Activated CD4-positive, alpha-beta T cell treated with anti-CD3 and anti-CD28 coated beads for 36 hours (primary cell): ENCODE data around the gene PPIH. TPM values are rescaled to one million over a fixed set of nuclear protein-coding genes. Genes with fewer than 3 reads are reported as not detected.
"Not testable (repeated sequence)": the region's sequence is repeated elsewhere in the genome, so short reads cannot be mapped to it uniquely, and the experiment has no call there.

Experiments
- ATAC-seq: fragments of 200-7000 bp; cut with Tn5 transposase; one replicate; pipeline ENCODE4 v1.10.0; 2021; ENCODE audit warnings: mild to moderate bottlenecking, moderate library complexity
- CTCF ChIA-PET: fragments of 350-600 bp; sonication (Branson Sonifier 250); formaldehyde crosslinking; loops from one replicate; lab custom pipeline; 2021; ENCODE audit warnings: antibody characterized with exemption; lab: Charles Lee
- POLR2A ChIA-PET: fragments of 350-600 bp; sonication (Branson Sonifier 250); formaldehyde crosslinking; loops from one replicate; lab custom pipeline; 2021; ENCODE audit warnings: antibody characterized with exemption, inconsistent platforms; lab: Charles Lee
- DNase-seq: peaks from one replicate; pipeline ENCODE4 v3.0.0-alpha.2; 2020
- H3K27ac Mint-ChIP-seq: one replicate; pipeline ENCODE4 v1.8.0; 2021; ENCODE audit warnings: mixed read lengths
- H3K27me3 Mint-ChIP-seq: one replicate; pipeline ENCODE4 v1.8.0; 2021; ENCODE audit warnings: mixed read lengths
- H3K36me3 Mint-ChIP-seq: one replicate; pipeline ENCODE4 v1.8.0; 2021; ENCODE audit warnings: low read depth, mixed read lengths
- H3K4me1 Mint-ChIP-seq: one replicate; pipeline ENCODE4 v1.8.0; 2021; ENCODE audit warnings: mixed read lengths
- H3K4me3 Mint-ChIP-seq: one replicate; pipeline ENCODE4 v1.8.0; 2021; ENCODE audit warnings: mild to moderate bottlenecking, moderate library complexity, mixed read lengths
- H3K9me3 Mint-ChIP-seq: one replicate; pipeline ENCODE4 v1.8.0; 2021; ENCODE audit warnings: low read depth, mixed read lengths
- intact Hi-C, 2 experiments: fragments of 100-400 bp; cut with DNase I in 1 of 2; cut with micrococcal nuclease in 1 of 2; formaldehyde crosslinking; loops; one replicate each; pipeline versions ENCODE4 v1.14.2 to v1.15.1; 2022 to 2024; cut with DNase I, micrococcal nuclease
- total RNA-seq, 2 experiments: library from RNA; stranded (reverse); gene quantifications; one replicate each; pipeline ENCODE4 v1.2.3, GENCODE V29; 2021

PPIH gene
- total RNA-seq, 2 experiments from 2014 or later, result 111 to 114 TPM

- peak overlapping the region; percentile 85 for H3K4me3 Mint-ChIP-seq
- ChIA-PET CTCF (interaction anchor here (0.9 to 2.0 kb wide), 7 partner anchors 8 to 84 kb away, joined by 3 to 5 read pairs (median 3); partner anchors contain the start of genes P3H1 and PPIH), POLR2A (interaction anchor here (0.6 to 4.3 kb wide), 10 partner anchors 10 to 712 kb away, joined by 3 to 21 read pairs (median 4); partner anchors contain the start of genes C1orf50, P3H1 and PPIH)
- peaks cover 45% of the 10 kb centered on the region for H3K4me1 Mint-ChIP-seq
- H3K27me3 Mint-ChIP-seq, DNase-seq, H3K9me3 Mint-ChIP-seq: not testable (repeated sequence)
- ATAC-seq, result peak; percentile 5
- peak overlapping the region; percentile 97 for H3K27ac Mint-ChIP-seq
- intact Hi-C loops, result loop anchor here (1.0 to 10.0 kb wide), 15 partner anchors 24 to 1018 kb away; partner anchors contain the start of genes FOXJ3 (in 2 of the 2), PPCS (in 2 of the 2), ZMYND12 (in 2 of the 2) and C1orf50 (in 1 of the 2)
- H3K36me3 Mint-ChIP-seq, result peaks cover 39% of the 10 kb centered on the region
Observed at GRCh38 chr1:42682484-42682738, 24.2 kb downstream of the PPIH start.

GRCh38 chr1:42682739-42683531 is 24.7 kb downstream of the PPIH start:
- peak; percentile 12 for ATAC-seq
- Mint-ChIP-seq H3K36me3 (peaks cover 45% of the 10 kb centered on the region), H3K27ac (peak overlapping the region; percentile 89), H3K9me3 (no peaks in the 10 kb centered on the region), H3K4me1 (peaks cover 50% of the 10 kb centered on the region), H3K4me3 (peak overlapping the region; percentile 93), H3K27me3 (no peaks in the 10 kb centered on the region)
- ChIA-PET POLR2A (interaction anchor here (0.6 to 4.3 kb wide), 12 partner anchors 10 to 712 kb away, joined by 3 to 21 read pairs (median 4); partner anchors contain the start of genes C1orf50, P3H1 and PPIH), CTCF (interaction anchor here (0.6 to 2.0 kb wide), 10 partner anchors 8 to 107 kb away, joined by 3 to 7 read pairs (median 3); partner anchors contain the start of genes P3H1 and PPIH)
- intact Hi-C loops, result loop anchor here (1.0 to 10.0 kb wide), 15 partner anchors 25 to 1018 kb away; partner anchors contain the start of genes FOXJ3 (in 2 of the 2), PPCS (in 2 of the 2), PPIH (in 2 of the 2) and ZMYND12 (in 2 of the 2)
- peak; percentile 77 for DNase-seq

- H3K27ac Mint-ChIP-seq, result peak overlapping the region; percentile 64
- peaks cover 48% of the 10 kb centered on the region for H3K36me3 Mint-ChIP-seq
- H3K4me1 Mint-ChIP-seq, result peaks cover 60% of the 10 kb centered on the region
- ATAC-seq (no peak), DNase-seq (peak; percentile 38)
- ChIA-PET POLR2A (interaction anchor here (4.3 kb wide), 1 partner anchor 26 kb away, joined by 21 read pairs; the partner anchor contains the start of gene PPIH), CTCF (interaction anchor here (1.3 to 1.9 kb wide), 2 partner anchors 8 to 106 kb away, joined by 3 to 7 read pairs; no protein-coding TSS in a partner anchor)
- H3K4me3 Mint-ChIP-seq, result peak overlapping the region; percentile 93
- no peaks in the 10 kb centered on the region for H3K9me3 Mint-ChIP-seq
- H3K27me3 Mint-ChIP-seq, result no peaks in the 10 kb centered on the region
- intact Hi-C loops, result loop anchor here (5.0 to 10.0 kb wide), 3 partner anchors 349 to 1019 kb away; partner anchors contain the start of genes ELOVL1 (in 1 of the 2) and FOXJ3 (in 1 of the 2)
Observed at GRCh38 chr1:42684139-42684538, 25.9 kb downstream of the PPIH start.

GRCh38 chr1:42686418-42686817 is 28.2 kb downstream of the PPIH start:
- DNase-seq (no peak), ATAC-seq (no peak)
- Mint-ChIP-seq H3K4me1 (peaks cover 69% of the 10 kb centered on the region), H3K27me3 (no peaks in the 10 kb centered on the region), H3K36me3 (peaks cover 51% of the 10 kb centered on the region), H3K9me3 (no peaks in the 10 kb centered on the region), H3K27ac (peak overlapping the region; percentile 43), H3K4me3 (peak overlapping the region; percentile 44)
- ChIA-PET CTCF (interaction anchor here (1.1 kb wide), 1 partner anchor 14 kb away, joined by 3 read pairs; no protein-coding TSS in a partner anchor), POLR2A (interaction anchor here (0.6 to 0.7 kb wide), 2 partner anchors 43 to 80 kb away, joined by 4 to 5 read pairs; partner anchors contain the start of genes C1orf50 and P3H1)
- intact Hi-C loops, result loop anchor here (10.0 kb wide), 2 partner anchors 352 to 1022 kb away; partner anchors contain the start of gene FOXJ3 (in 1 of the 2)

GRCh38 chr1:42689912-42690311 is 31.7 kb downstream of the PPIH start:
- CTCF ChIA-PET, result interaction anchor here (1.0 to 1.4 kb wide), 4 partner anchors 8 to 11 kb away, joined by 3 to 6 read pairs (median 4); partner anchors contain the start of gene YBX1
- no peak for DNase-seq
- Mint-ChIP-seq H3K27ac (peak overlapping the region; percentile 38), H3K4me3 (peak overlapping the region; percentile 8), H3K4me1 (peaks cover 88% of the 10 kb centered on the region), H3K36me3 (peaks cover 61% of the 10 kb centered on the region), H3K27me3 (no peaks in the 10 kb centered on the region), H3K9me3 (no peaks in the 10 kb centered on the region)
- POLR2A ChIA-PET, result interaction anchor here (0.7 kb wide), 1 partner anchor 11 kb away, joined by 5 read pairs; no protein-coding TSS in a partner anchor
- no peak for ATAC-seq
- intact Hi-C loops, result loop anchor here (10.0 kb wide), 2 partner anchors 355 to 1025 kb away; partner anchors contain the start of gene FOXJ3 (in 1 of the 2)

- Mint-ChIP-seq H3K36me3 (peaks cover 62% of the 10 kb centered on the region), H3K27me3 (no peaks in the 10 kb centered on the region), H3K27ac (peak overlapping the region; percentile 7), H3K4me1 (peaks cover 88% of the 10 kb centered on the region), H3K9me3 (no peaks in the 10 kb centered on the region), H3K4me3 (no peak overlapping the region)
- ChIA-PET CTCF (interaction anchor here (0.7 to 1.4 kb wide), 10 partner anchors 9 to 383 kb away, joined by 3 to 6 read pairs (median 3); partner anchors contain the start of gene YBX1), POLR2A (interaction anchor here (1.1 kb wide), 1 partner anchor 9 kb away, joined by 3 read pairs; the partner anchor contains the start of gene YBX1)
- ATAC-seq (peak; percentile 75), DNase-seq (no peak)
- intact Hi-C loops, result no loop called here
Observed at GRCh38 chr1:42690477-42691156, 32.4 kb downstream of the PPIH start.

- Mint-ChIP-seq H3K27me3 (no peaks in the 10 kb centered on the region), H3K27ac (peak overlapping the region; percentile 7), H3K9me3 (no peaks in the 10 kb centered on the region), H3K4me3 (no peak overlapping the region), H3K36me3 (peaks cover 64% of the 10 kb centered on the region), H3K4me1 (peaks cover 84% of the 10 kb centered on the region)
- ATAC-seq, result no peak
- no peak for DNase-seq
- ChIA-PET CTCF (interaction anchor here (0.8 to 1.4 kb wide), 8 partner anchors 9 to 382 kb away, joined by 3 to 6 read pairs (median 3); partner anchors contain the start of gene YBX1), POLR2A (interaction anchor here (1.1 kb wide), 1 partner anchor 9 kb away, joined by 3 read pairs; the partner anchor contains the start of gene YBX1)
- intact Hi-C loops, result no loop called here
Observed at GRCh38 chr1:42691157-42691498, 32.9 kb downstream of the PPIH start.

- Mint-ChIP-seq H3K4me1 (peaks cover 73% of the 10 kb centered on the region), H3K27ac (peak overlapping the region; percentile 65), H3K36me3 (peaks cover 66% of the 10 kb centered on the region), H3K27me3 (no peaks in the 10 kb centered on the region), H3K9me3 (no peaks in the 10 kb centered on the region), H3K4me3 (no peak overlapping the region)
- no peak for ATAC-seq
- no peak for DNase-seq
- POLR2A ChIA-PET, result interaction anchor here (0.7 to 1.0 kb wide), 2 partner anchors 10 to 13 kb away, joined by 3 to 4 read pairs; partner anchors contain the start of gene YBX1
- intact Hi-C loops, result no loop called here
- CTCF ChIA-PET, result interaction anchor here (0.6 to 1.3 kb wide), 4 partner anchors 9 to 508 kb away, joined by 3 to 7 read pairs (median 4); partner anchors contain the start of gene PPIH
Observed at GRCh38 chr1:42692461-42692860, 34.2 kb downstream of the PPIH start.

- ChIA-PET POLR2A (interaction anchor here (1.0 kb wide), 1 partner anchor 11 kb away, joined by 4 read pairs; the partner anchor contains the start of gene YBX1), CTCF (interaction anchor here (0.6 to 1.3 kb wide), 5 partner anchors 9 to 509 kb away, joined by 3 to 7 read pairs (median 4); partner anchors contain the start of gene PPIH)
- no peak for ATAC-seq
- no peak for DNase-seq
- Mint-ChIP-seq H3K4me1 (peaks cover 68% of the 10 kb centered on the region), H3K4me3 (no peak overlapping the region), H3K27ac (peak overlapping the region; percentile 65), H3K27me3 (no peaks in the 10 kb centered on the region), H3K36me3 (peaks cover 66% of the 10 kb centered on the region), H3K9me3 (no peaks in the 10 kb centered on the region)
- intact Hi-C loops, result no loop called here
Observed at GRCh38 chr1:42692911-42693310, 34.7 kb downstream of the PPIH start.
